Prostate gland (tissue), 2 donors: ENCODE measurements around the gene PRKCD. TPM values are rescaled to one million over a fixed set of nuclear protein-coding genes. Genes with fewer than 3 reads are reported as not detected.

Experiments
- DNase-seq: peaks from one replicate; pipeline ENCODE4 v3.0.0-alpha.2; 2019; ENCODE audit warnings: low spot score
- H3K27ac ChIP-seq, 2 donors: fragments of 200-600 bp; sonication (generic); 2 replicates each; pipeline ENCODE4 v1.5.1; 2017 to 2019
- H3K27me3 ChIP-seq: fragments of 200-600 bp; sonication (generic); replicated peaks from 2 replicates; pipeline ENCODE4 v1.5.1; 2019; ENCODE audit not compliant: insufficient read depth
- H3K36me3 ChIP-seq, 2 donors: fragments of 200-600 bp; sonication (generic); 1 replicate in 1 of 2; 2 replicates in 1 of 2; pipeline versions ENCODE4 v1.5.1 to v1.8.1; 2017 to 2019
- H3K4me1 ChIP-seq: fragments of 200-600 bp; sonication (generic); replicated peaks from 2 replicates; pipeline ENCODE4 v1.5.1; 2019
- H3K4me3 ChIP-seq, 2 donors: fragments of 200-600 bp; sonication (generic); 2 replicates each; pipeline ENCODE4 v1.5.1; 2017 to 2019
- H3K9me3 ChIP-seq: fragments of 200-600 bp; sonication (generic); 2 replicates; pipeline ENCODE4 v1.5.1; 2017
- CTCF ChIP-seq, 4 experiments: fragments of 200-600 bp in 2 of 4; fragments of 450-650 bp in 2 of 4; sonication (generic) in 2 of 4; IDR thresholded peaks; 1 replicate in 3 of 4; 2 replicates in 1 of 4; pipeline ENCODE4 v1.5.1; 2016 to 2019; ENCODE audit warnings: antibody characterized with exemption in 4 of 4, mild to moderate bottlenecking in 2 of 4, moderate library complexity in 2 of 4
- POLR2A ChIP-seq: fragments of 450-650 bp; IDR thresholded peaks from one replicate; pipeline ENCODE4 v1.6.1; 2016; ENCODE audit warnings: antibody characterized with exemption, mild to moderate bottlenecking
- POLR2AphosphoS5 ChIP-seq: sonication (generic); formaldehyde crosslinking; IDR thresholded peaks from one replicate; pipeline ENCODE4 v1.6.1; 2017; ENCODE audit warnings: antibody characterized with exemption
- WGBS: methylation state at CpG from one replicate; pipeline ENCODE4 v1.1.5; 2018; 5-methylcytosine and 5-hydroxymethylcytosine counted together
- intact Hi-C: fragments of 100-400 bp; cut with DNase I; formaldehyde crosslinking; loops from one replicate; pipeline ENCODE4 v1.14.2; 2022
- total RNA-seq, 2 donors: library from RNA; depleted of rRNA; stranded (reverse); fragments of >200 nt; gene quantifications; one replicate each; pipeline ENCODE4 v1.1.0, GENCODE V29; 2016

PRKCD gene
- total RNA-seq, 2 donors from 2014 or later, result 33.4 to 57.9 TPM

GRCh38 chr3:53230041-53230621 is 69.1 kb downstream of the PRKCD start:
- no peaks in the 10 kb centered on the region for H3K4me1 ChIP-seq
- no peak for TF ChIP-seq POLR2A
- no peak for TF ChIP-seq CTCF (IDR thresholded peaks at IDR 0.05)
- TF ChIP-seq POLR2AphosphoS5, result no peak
- H3K27me3 ChIP-seq, result no peaks in the 10 kb centered on the region
- DNase-seq, result no peak
- no peak overlapping the region for H3K4me3 ChIP-seq
- intact Hi-C loops, result no loop called here
- H3K27ac ChIP-seq, result no peak overlapping the region
- 89% methylated on average over 16 of the region's 16 CpGs for WGBS
- H3K36me3 ChIP-seq, result peaks cover 5 to 69% of the 10 kb centered on the region in 2 donors
- no peaks in the 10 kb centered on the region for H3K9me3 ChIP-seq

- no peaks in the 10 kb centered on the region for H3K4me1 ChIP-seq
Measured at GRCh38 chr3:53230789-53231188, 69.8 kb downstream of the PRKCD start.

GRCh38 chr3:53231532-53232511 is 70.8 kb downstream of the PRKCD start:
- Histone ChIP-seq H3K4me3 (no peak overlapping the region), H3K36me3 (peaks cover 5 to 55% of the 10 kb centered on the region in 2 donors), H3K27ac (no peak overlapping the region), H3K4me1 (peaks cover 8% of the 10 kb centered on the region), H3K27me3 (no peaks in the 10 kb centered on the region), H3K9me3 (no peaks in the 10 kb centered on the region)
- 86% methylated on average over 13 of the region's 13 CpGs for WGBS
- TF ChIP-seq POLR2AphosphoS5 (no peak), POLR2A (no peak), CTCF (IDR thresholded peaks at IDR 0.05) (no peak)
- DNase-seq, result no peak
- intact Hi-C loops, result no loop called here

More at GRCh38 chr3:53230789-53231188, 69.8 kb downstream of the PRKCD start:
- no peak for DNase-seq
- TF ChIP-seq POLR2AphosphoS5, result no peak
- no peak for TF ChIP-seq POLR2A
- TF ChIP-seq CTCF (IDR thresholded peaks at IDR 0.05), result no peak
- Histone ChIP-seq H3K4me3 (no peak overlapping the region), H3K9me3 (no peaks in the 10 kb centered on the region), H3K36me3 (peaks cover 5 to 65% of the 10 kb centered on the region in 2 donors), H3K27me3 (no peaks in the 10 kb centered on the region), H3K27ac (no peak overlapping the region)
- intact Hi-C loops, result no loop called here
- WGBS, result 90% methylated on average over 5 of the region's 5 CpGs

GRCh38 chr3:53232641-53233377 is 71.8 kb downstream of the PRKCD start:
- 79% methylated on average over 18 of the region's 18 CpGs for WGBS
- no peak overlapping the region for H3K27ac ChIP-seq
- no peaks in the 10 kb centered on the region for H3K9me3 ChIP-seq
- H3K36me3 ChIP-seq, result peaks cover 5 to 46% of the 10 kb centered on the region in 2 donors
- H3K27me3 ChIP-seq, result no peaks in the 10 kb centered on the region
- TF ChIP-seq POLR2AphosphoS5 (no peak), POLR2A (no peak), CTCF (IDR thresholded peaks at IDR 0.05) (no peak)
- no peak overlapping the region for H3K4me3 ChIP-seq
- H3K4me1 ChIP-seq, result peaks cover 8% of the 10 kb centered on the region
- DNase-seq, result no peak
- intact Hi-C loops, result no loop called here
